K562 (cell line): ENCODE data around the gene HSDL2. TPM values are rescaled to one million over a fixed set of nuclear protein-coding genes. Genes with fewer than 3 reads are reported as not detected.

Source experiments
- CEBPG ChIP-seq, 3 experiments: fragments of 200-800 bp in 1 of 3; sonication (Bioruptor generic) in 1 of 3; sonication (generic) in 1 of 3; formaldehyde crosslinking in 1 of 3; IDR thresholded peaks in 2 of 3; conservative IDR thresholded peaks in 1 of 3; 2 replicates each; pipeline versions ENCODE4 v1.6.1 to v1.8.0; 2016 to 2022; ENCODE audit warnings: missing compliant biosample characterization in 2 of 3, missing genetic modification characterization in 2 of 3, mild to moderate bottlenecking in 1 of 3, missing genetic modification reagents in 1 of 3
- CTCF ChIP-seq, 3 experiments: IDR thresholded peaks in 2 of 3; conservative IDR thresholded peaks in 1 of 3; 2 replicates each; pipeline ENCODE4 v1.5.1; 2011 to 2012; ENCODE audit warnings: low read length in 3 of 3, mild to moderate bottlenecking in 3 of 3, control low read depth in 2 of 3, improper control_type of control experiment in 1 of 3, inconsistent platforms in 1 of 3, low read depth in 1 of 3, mixed read lengths in 1 of 3, moderate library complexity in 1 of 3; ENCODE audit not compliant: insufficient read depth in 2 of 3
- FIP1L1 ChIP-seq: fragments of 200-400 bp; formaldehyde crosslinking; IDR thresholded peaks from 2 replicates; pipeline ENCODE4 v1.6.1; 2018; ENCODE audit warnings: mild to moderate bottlenecking, low read depth, low read length; ENCODE audit not compliant: poor library complexity, severe bottlenecking
- FOSL1 ChIP-seq: fragments of 200-800 bp; sonication (Bioruptor generic); conservative IDR thresholded peaks from 2 replicates; pipeline ENCODE4 v1.6.1; 2016; ENCODE audit warnings: missing genetic modification characterization, missing compliant biosample characterization
- HINFP ChIP-seq: fragments of 450-650 bp; conservative IDR thresholded peaks from 2 replicates; pipeline ENCODE4 v1.6.1; 2016; ENCODE audit warnings: missing genetic modification characterization, low read depth, mild to moderate bottlenecking, control low read depth, missing compliant biosample characterization
- MAZ ChIP-seq, 2 experiments: fragments of 450-650 bp in 1 of 2; sonication (generic) in 1 of 2; formaldehyde crosslinking; IDR thresholded peaks in 1 of 2; conservative IDR thresholded peaks in 1 of 2; 2 replicates each; pipeline versions ENCODE4 v1.4.0 to v1.5.0; 2020; ENCODE audit warnings: mild to moderate bottlenecking in 1 of 2, missing genetic modification reagents in 1 of 2
- MBD2 ChIP-seq: sonication (generic); IDR thresholded peaks from 2 replicates; pipeline ENCODE4 v1.6.1; 2016; ENCODE audit warnings: low read depth, borderline replicate concordance
- MXI1 ChIP-seq: IDR thresholded peaks from 2 replicates; pipeline ENCODE4 v1.6.1; 2011; ENCODE audit warnings: low read depth, mild to moderate bottlenecking, improper control_type of control experiment, low read length
- PHB2 ChIP-seq: fragments of 450-650 bp; IDR thresholded peaks from 2 replicates; pipeline ENCODE4 v1.6.1; 2017; ENCODE audit warnings: low read depth
- POLR2AphosphoS5 ChIP-seq: IDR thresholded peaks from 2 replicates; pipeline ENCODE4 v1.6.1; 2011; ENCODE audit warnings: mild to moderate bottlenecking, low read depth, low read length, moderate library complexity; ENCODE audit not compliant: control insufficient read depth, insufficient read depth
- POLR2G ChIP-seq: fragments of 200-400 bp; formaldehyde crosslinking; IDR thresholded peaks from 2 replicates; pipeline ENCODE4 v1.6.1; 2017; ENCODE audit warnings: low read depth, mild to moderate bottlenecking, antibody characterized with exemption, low read length, moderate library complexity
- RB1 ChIP-seq: fragments of 450-650 bp; IDR thresholded peaks from 2 replicates; pipeline ENCODE4 v1.6.1; 2017; ENCODE audit warnings: low read depth, mild to moderate bottlenecking
- TEAD1 ChIP-seq, 2 experiments: fragments of 450-650 bp in 1 of 2; sonication (generic) in 1 of 2; formaldehyde crosslinking; IDR thresholded peaks; 2 replicates each; pipeline versions ENCODE4 v1.4.0 to v1.8.0; 2020 to 2022; ENCODE audit warnings: mild to moderate bottlenecking in 2 of 2, missing genetic modification reagents in 1 of 2
- VEZF1 ChIP-seq: fragments of 200-800 bp; sonication (Bioruptor generic); IDR thresholded peaks from 2 replicates; pipeline ENCODE4 v1.6.1; 2017; ENCODE audit warnings: missing genetic modification characterization, missing compliant biosample characterization
- ZNF197 ChIP-seq: fragments of 200-800 bp; sonication (Bioruptor generic); IDR thresholded peaks from 2 replicates; pipeline ENCODE4 v1.6.1; 2016; ENCODE audit warnings: low read depth, missing genetic modification characterization, missing compliant biosample characterization
- ZNF583 ChIP-seq: fragments of 250-450 bp; sonication (Bioruptor Pico); IDR thresholded peaks from 2 replicates; pipeline ENCODE4 v1.4.0; 2020
- ZNF644 ChIP-seq: fragments of 200-800 bp; sonication (Bioruptor generic); IDR thresholded peaks from 2 replicates; pipeline ENCODE4 v1.6.1; 2016; ENCODE audit warnings: low read depth, missing genetic modification characterization, missing compliant biosample characterization
- ZNF766 ChIP-seq: fragments of 200-800 bp; sonication (Bioruptor generic); conservative IDR thresholded peaks from 2 replicates; pipeline ENCODE4 v1.6.1; 2016; ENCODE audit warnings: missing genetic modification characterization, missing compliant biosample characterization
- polyA plus RNA-seq, 8 experiments: library from polyadenylated mRNA; depleted of rRNA in 4 of 8; stranded (reverse) in 5 of 8; unstranded in 3 of 8; fragments of >200 nt; fragmentation: Nextera tagmentation in 2 of 8; fragmentation: Illumina TruSeq in 1 of 8; extraction: Ambion mirVana in 2 of 8; extraction: Trizol in 1 of 8; gene quantifications; 2 replicates each; pipeline versions ENCODE4 v1.2.1 to v1.2.3, GENCODE V29; 2011 to 2014; ENCODE audit warnings: inconsistent platforms in 1 of 8, missing spikeins in 1 of 8
- total RNA-seq, 7 experiments: library from RNA; depleted of rRNA in 6 of 7; stranded (reverse); fragments of >200 nt in 6 of 7; fragmentation: Illumina TruSeq in 2 of 7; extraction: Trizol in 2 of 7; gene quantifications; 2 replicates each; pipeline versions ENCODE4 v1.2.1 to v1.2.3, GENCODE V29; 2011 to 2021; ENCODE audit warnings: low replicate concordance in 1 of 7

Gene HSDL2
- total and polyA plus RNA-seq, 9 of the 15 experiments (the other 6 are each of a cell fraction or from before 2014, with no cell fraction given): 22.8 to 74.1 (median 35.6) TPM

GRCh38 chr9:112333639-112334431 lies 46.1 kb upstream of the HSDL2 start (continued):
- peak; percentile 95 for TF ChIP-seq VEZF1 (CRISPR knock-in tag)
- TF ChIP-seq FOSL1 (tag): no peak; the same call in 1 of the 2 replicates
- peak; percentile 69 for TF ChIP-seq RB1
- TF ChIP-seq POLR2AphosphoS5: peak; percentile 53
- peak; percentile 96 for TF ChIP-seq ZNF766 (CRISPR knock-in tag)
- peak; percentile 88 for TF ChIP-seq ZNF644
- peak; percentile 18; the same call in 1 of the 2 replicates for TF ChIP-seq POLR2G
- 0 out of 2 replicates have a peak, but pooled peaks have one; percentile 18 for TF ChIP-seq MXI1
- peak; percentile 54 to 74 (median 57); a peak in 5 of 6 replicates for TF ChIP-seq CTCF (IDR thresholded peaks at IDR 0.05 in 2 of 3, conservative IDR thresholded peaks at IDR 0.05 in 1 of 3; ENCODE audit: insufficient read depth in 2 of 3, low read depth in 1 of 3, low read length in 3 of 3)
- TF ChIP-seq ZNF583: no peak
- TF ChIP-seq FIP1L1: peak; percentile 14
- no peak for TF ChIP-seq MBD2
- TF ChIP-seq ZNF197 (CRISPR knock-in tag): peak; percentile 94
- TF ChIP-seq HINFP (tag): no peak
- TF ChIP-seq PHB2: no peak
- TF ChIP-seq TEAD1 (CRISPR knock-in tag; IDR thresholded peaks at IDR 0.05): peak in 1 of 2 experiments; percentile 66; a peak in 1 of 4 replicates
- no peak for TF ChIP-seq CEBPG (CRISPR knock-in tag; IDR thresholded peaks at IDR 0.05)
- 0 out of 4 replicates have a peak, but pooled peaks of 1 of the 2 experiments have one; percentile 58 for TF ChIP-seq CEBPG (tag; conservative IDR thresholded peaks at IDR 0.05 in 1 of 2, IDR thresholded peaks at IDR 0.05 in 1 of 2)
- TF ChIP-seq MAZ (CRISPR knock-in tag; conservative IDR thresholded peaks at IDR 0.05 in 1 of 2, IDR thresholded peaks at IDR 0.05 in 1 of 2): peak; percentile 52 to 81
